SU-DHL-6 (cell line): ENCODE measurements around the gene PCGF5.

Experiments used
- EZH2phosphoT487 ChIP-seq: fragments of 200-600 bp; sonication (generic), shearing (Covaris generic); conservative IDR thresholded peaks from 2 replicates; pipeline ENCODE4 v1.6.1; 2018; ENCODE audit warnings: mild to moderate bottlenecking, antibody characterized with exemption, low read length, moderate library complexity, mixed read lengths
- TF ChIP-seq, protein P1 (sequence below): fragments of 200-600 bp; sonication (generic); IDR thresholded peaks from one replicate; pipeline ENCODE4 v1.5.1; 2017; ENCODE audit warnings: antibody characterized with exemption, mild to moderate bottlenecking, low read length, moderate library complexity; ENCODE audit not compliant: insufficient read depth, poor library complexity, severe bottlenecking

GRCh38 chr10:91206427-91206826 is 14.0 kb upstream of the PCGF5 start:
- TF ChIP-seq, protein P1, sequence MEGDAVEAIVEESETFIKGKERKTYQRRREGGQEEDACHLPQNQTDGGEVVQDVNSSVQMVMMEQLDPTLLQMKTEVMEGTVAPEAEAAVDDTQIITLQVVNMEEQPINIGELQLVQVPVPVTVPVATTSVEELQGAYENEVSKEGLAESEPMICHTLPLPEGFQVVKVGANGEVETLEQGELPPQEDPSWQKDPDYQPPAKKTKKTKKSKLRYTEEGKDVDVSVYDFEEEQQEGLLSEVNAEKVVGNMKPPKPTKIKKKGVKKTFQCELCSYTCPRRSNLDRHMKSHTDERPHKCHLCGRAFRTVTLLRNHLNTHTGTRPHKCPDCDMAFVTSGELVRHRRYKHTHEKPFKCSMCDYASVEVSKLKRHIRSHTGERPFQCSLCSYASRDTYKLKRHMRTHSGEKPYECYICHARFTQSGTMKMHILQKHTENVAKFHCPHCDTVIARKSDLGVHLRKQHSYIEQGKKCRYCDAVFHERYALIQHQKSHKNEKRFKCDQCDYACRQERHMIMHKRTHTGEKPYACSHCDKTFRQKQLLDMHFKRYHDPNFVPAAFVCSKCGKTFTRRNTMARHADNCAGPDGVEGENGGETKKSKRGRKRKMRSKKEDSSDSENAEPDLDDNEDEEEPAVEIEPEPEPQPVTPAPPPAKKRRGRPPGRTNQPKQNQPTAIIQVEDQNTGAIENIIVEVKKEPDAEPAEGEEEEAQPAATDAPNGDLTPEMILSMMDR: no peak
- no peak for TF ChIP-seq EZH2phosphoT487
